ENCODE data around the gene ZNF664. TPM values are rescaled to one million over a fixed set of nuclear protein-coding genes. Genes with fewer than 3 reads are reported as not detected.
A peak's percentile ranks its signal among the peaks of the same experiment; 100 is the strongest.

Gene ZNF664
- total RNA-seq, 4 donors from 2014 or later = 16.3 to 41.5 (median 25.7) TPM

GRCh38 chr12:124028555-124028925 lies 55.5 kb downstream of the ZNF664 start:
- intact Hi-C loops (cut with DNase I; ENCODE audit: low total_unique reads) = no loop called here
- no peak for TF ChIP-seq POLR2A (IDR thresholded peaks at IDR 0.05)
- no peak for TF ChIP-seq CTCF (IDR thresholded peaks at IDR 0.05)
- 34% methylated on average over 5 of the region's 5 CpGs for whole genome bisulfite sequencing, 2 donors
- no peak overlapping the region for H3K4me3 ChIP-seq (ENCODE audit: low read depth, poor library complexity, severe bottlenecking)
- no peak for DNase-seq (ENCODE audit: low spot score in 2 of 2)

GRCh38 chr12:124030008-124030407 lies 57.0 kb downstream of the ZNF664 start:
- 53 to 58% methylated on average over 10 to 12 of the region's 12 CpGs for WGBS, 2 donors
- intact Hi-C loops (cut with DNase I; ENCODE audit: low total_unique reads) = loop anchor here (10.0 kb wide), 1 partner anchor 295 kb away; no protein-coding TSS in a partner anchor

GRCh38 chr12:124030510-124030909 lies 57.5 kb downstream of the ZNF664 start:
- TF ChIP-seq CTCF (IDR thresholded peaks at IDR 0.05) = no peak
- TF ChIP-seq POLR2A (IDR thresholded peaks at IDR 0.05) = no peak
- H3K4me3 ChIP-seq (ENCODE audit: low read depth, poor library complexity, severe bottlenecking) = no peak overlapping the region
- WGBS, 2 donors = 32 to 42% methylated on average over 12 of the region's 12 CpGs
- intact Hi-C loops (cut with DNase I; ENCODE audit: low total_unique reads) = loop anchor here (10.0 kb wide), 1 partner anchor 294 kb away; no protein-coding TSS in a partner anchor
- DNase-seq (ENCODE audit: low spot score in 2 of 2) = no peak

More at GRCh38 chr12:124030008-124030407, 57.0 kb downstream of the ZNF664 start:
- no peak overlapping the region for H3K4me3 ChIP-seq (ENCODE audit: low read depth, poor library complexity, severe bottlenecking)
- no peak for DNase-seq (ENCODE audit: low spot score in 2 of 2)
- no peak for TF ChIP-seq CTCF (IDR thresholded peaks at IDR 0.05)
- no peak for TF ChIP-seq POLR2A (IDR thresholded peaks at IDR 0.05)

GRCh38 chr12:124031058-124031457 lies 58.0 kb downstream of the ZNF664 start:
- H3K4me3 ChIP-seq (ENCODE audit: low read depth, poor library complexity, severe bottlenecking) = no peak overlapping the region
- TF ChIP-seq CTCF (IDR thresholded peaks at IDR 0.05) (no peak), POLR2A (IDR thresholded peaks at IDR 0.05) (no peak)
- DNase-seq (ENCODE audit: low spot score in 2 of 2) = no peak
- WGBS, 2 donors = 88 to 90% methylated on average over 5 of the region's 5 CpGs
- intact Hi-C loops (cut with DNase I; ENCODE audit: low total_unique reads) = loop anchor here (10.0 kb wide), 1 partner anchor 294 kb away; no protein-coding TSS in a partner anchor

GRCh38 chr12:124032265-124032886 lies 59.4 kb downstream of the ZNF664 start:
- 47 to 49% methylated on average over 9 of the region's 9 CpGs for WGBS, 2 donors
- TF ChIP-seq CTCF (IDR thresholded peaks at IDR 0.05) (peak in 1 of 3 donors; percentile 42), POLR2A (IDR thresholded peaks at IDR 0.05) (no peak)
- DNase-seq (ENCODE audit: low spot score in 2 of 2) = no peak
- intact Hi-C loops (cut with DNase I; ENCODE audit: low total_unique reads) = loop anchor here (10.0 kb wide), 1 partner anchor 292 kb away; no protein-coding TSS in a partner anchor
- H3K4me3 ChIP-seq (ENCODE audit: low read depth, poor library complexity, severe bottlenecking) = no peak overlapping the region

All from lower leg skin (tissue), 4 donors.